Osteocyte (in vitro differentiated cells): ENCODE measurements around the gene TMEM92. TPM values are rescaled to one million over a fixed set of nuclear protein-coding genes. Genes with fewer than 3 reads are reported as not detected.
"Not testable (repeated sequence)": the region's sequence is repeated elsewhere in the genome, so short reads cannot be mapped to it uniquely, and the experiment has no call there.

ENCODE experiments used
- DNase-seq: peaks from one replicate; pipeline ENCODE4 v3.0.0; 2021; ENCODE audit warnings: mixed read lengths; ENCODE audit not compliant: unreplicated experiment; ENCODE audit errors: extremely low spot score
- H3K27ac Mint-ChIP-seq: one replicate; pipeline ENCODE4 v1.8.0; 2021; ENCODE audit warnings: mild to moderate bottlenecking, mixed read lengths; ENCODE audit not compliant: unreplicated experiment
- H3K27me3 Mint-ChIP-seq: one replicate; pipeline ENCODE4 v1.8.0; 2021; ENCODE audit warnings: mixed read lengths; ENCODE audit not compliant: unreplicated experiment
- H3K36me3 Mint-ChIP-seq: one replicate; pipeline ENCODE4 v1.8.0; 2021; ENCODE audit warnings: mixed read lengths; ENCODE audit not compliant: unreplicated experiment
- H3K4me1 Mint-ChIP-seq: one replicate; pipeline ENCODE4 v1.8.0; 2021; ENCODE audit warnings: mixed read lengths; ENCODE audit not compliant: unreplicated experiment
- H3K4me3 Mint-ChIP-seq: one replicate; pipeline ENCODE4 v1.8.0; 2021; ENCODE audit warnings: mild to moderate bottlenecking, moderate library complexity, mixed read lengths; ENCODE audit not compliant: unreplicated experiment
- H3K9me3 Mint-ChIP-seq: one replicate; pipeline ENCODE4 v1.8.0; 2021; ENCODE audit warnings: mixed read lengths; ENCODE audit not compliant: unreplicated experiment
- CTCF ChIP-seq: fragments of 200-600 bp; sonication (generic); IDR thresholded peaks from 2 replicates; pipeline ENCODE4 v1.5.0; 2021; ENCODE audit warnings: antibody characterized with exemption, mild to moderate bottlenecking, moderate library complexity
- total RNA-seq: library from RNA; stranded (reverse); gene quantifications from 2 replicates; pipeline ENCODE4 v1.2.1, GENCODE V29; 2021

The TMEM92 gene
- total RNA-seq, 1 donor from 2014 or later = 4.3 TPM

- no peak for TF ChIP-seq CTCF
- DNase-seq = no peak
Observed at GRCh38 chr17:50295021-50295420, 20.8 kb downstream of the TMEM92 start.

GRCh38 chr17:50297407-50297865, 23.2 kb downstream of the TMEM92 start:
- no peaks in the 10 kb centered on the region for H3K36me3 Mint-ChIP-seq
- peaks cover 39% of the 10 kb centered on the region for H3K4me1 Mint-ChIP-seq
- no peaks in the 10 kb centered on the region for H3K9me3 Mint-ChIP-seq
- peak; percentile 99 for TF ChIP-seq CTCF
- no peak overlapping the region for H3K4me3 Mint-ChIP-seq
- H3K27me3 Mint-ChIP-seq = no peaks in the 10 kb centered on the region
- H3K27ac Mint-ChIP-seq = peak overlapping the region; percentile 66
- peak; percentile 93 for DNase-seq

More at GRCh38 chr17:50295021-50295420, 20.8 kb downstream of the TMEM92 start:
- no peaks in the 10 kb centered on the region for H3K27me3 Mint-ChIP-seq
- H3K27ac Mint-ChIP-seq = no peak overlapping the region
- H3K4me1 Mint-ChIP-seq = peaks cover 61% of the 10 kb centered on the region
- H3K36me3 Mint-ChIP-seq = no peaks in the 10 kb centered on the region
- no peak overlapping the region for H3K4me3 Mint-ChIP-seq
- no peaks in the 10 kb centered on the region for H3K9me3 Mint-ChIP-seq

- H3K9me3 Mint-ChIP-seq = no peaks in the 10 kb centered on the region
- H3K4me1 Mint-ChIP-seq = peaks cover 34% of the 10 kb centered on the region
- H3K4me3 Mint-ChIP-seq = no peak overlapping the region
- peak overlapping the region; percentile 31 for H3K27ac Mint-ChIP-seq
- DNase-seq = no peak
- no peak for TF ChIP-seq CTCF
- H3K36me3 Mint-ChIP-seq = no peaks in the 10 kb centered on the region
- H3K27me3 Mint-ChIP-seq = no peaks in the 10 kb centered on the region
Observed at GRCh38 chr17:50298018-50298417, 23.8 kb downstream of the TMEM92 start.

GRCh38 chr17:50299776-50300175, 25.5 kb downstream of the TMEM92 start:
- H3K9me3 Mint-ChIP-seq = no peaks in the 10 kb centered on the region
- no peak for DNase-seq
- no peak overlapping the region for H3K4me3 Mint-ChIP-seq
- TF ChIP-seq CTCF = no peak
- peaks cover 27% of the 10 kb centered on the region for H3K4me1 Mint-ChIP-seq
- H3K27me3 Mint-ChIP-seq = no peaks in the 10 kb centered on the region
- no peaks in the 10 kb centered on the region for H3K36me3 Mint-ChIP-seq
- no peak overlapping the region for H3K27ac Mint-ChIP-seq

GRCh38 chr17:50300824-50301223, 26.6 kb downstream of the TMEM92 start:
- H3K4me3 Mint-ChIP-seq, H3K36me3 Mint-ChIP-seq, H3K27me3 Mint-ChIP-seq, H3K9me3 Mint-ChIP-seq, DNase-seq, H3K27ac Mint-ChIP-seq: not testable (repeated sequence)
- H3K4me1 Mint-ChIP-seq = peaks cover 31% of the 10 kb centered on the region
